ENCODE results near the gene KIF24.
"Not testable (repeated sequence)": the region's sequence is repeated elsewhere in the genome, so short reads cannot be mapped to it uniquely, and the experiment has no call there.

KIF24 gene

DNA sequence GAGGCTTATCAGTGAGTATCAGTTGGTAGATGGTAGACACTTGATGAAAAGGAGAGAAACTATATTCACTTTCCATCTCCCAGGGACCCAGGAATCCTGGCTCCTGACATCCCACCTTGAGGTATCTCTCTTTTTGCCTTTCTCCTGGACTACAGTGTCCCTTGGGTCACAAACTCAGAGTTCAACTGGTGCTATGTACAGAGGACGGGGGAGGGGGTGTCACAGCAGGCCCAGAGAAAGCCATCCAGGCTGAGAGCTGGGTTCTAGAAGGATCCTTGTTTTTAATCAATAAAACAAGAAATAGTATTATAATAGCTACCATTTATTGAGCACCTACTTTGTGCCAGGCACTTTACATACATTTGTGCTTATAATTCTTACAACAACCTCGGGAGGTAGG is 37.3 kb upstream of the KIF24 start:
- no peaks in the 10 kb centered on the region for H3K9me3 ChIP-seq
- TF ChIP-seq, protein P1, sequence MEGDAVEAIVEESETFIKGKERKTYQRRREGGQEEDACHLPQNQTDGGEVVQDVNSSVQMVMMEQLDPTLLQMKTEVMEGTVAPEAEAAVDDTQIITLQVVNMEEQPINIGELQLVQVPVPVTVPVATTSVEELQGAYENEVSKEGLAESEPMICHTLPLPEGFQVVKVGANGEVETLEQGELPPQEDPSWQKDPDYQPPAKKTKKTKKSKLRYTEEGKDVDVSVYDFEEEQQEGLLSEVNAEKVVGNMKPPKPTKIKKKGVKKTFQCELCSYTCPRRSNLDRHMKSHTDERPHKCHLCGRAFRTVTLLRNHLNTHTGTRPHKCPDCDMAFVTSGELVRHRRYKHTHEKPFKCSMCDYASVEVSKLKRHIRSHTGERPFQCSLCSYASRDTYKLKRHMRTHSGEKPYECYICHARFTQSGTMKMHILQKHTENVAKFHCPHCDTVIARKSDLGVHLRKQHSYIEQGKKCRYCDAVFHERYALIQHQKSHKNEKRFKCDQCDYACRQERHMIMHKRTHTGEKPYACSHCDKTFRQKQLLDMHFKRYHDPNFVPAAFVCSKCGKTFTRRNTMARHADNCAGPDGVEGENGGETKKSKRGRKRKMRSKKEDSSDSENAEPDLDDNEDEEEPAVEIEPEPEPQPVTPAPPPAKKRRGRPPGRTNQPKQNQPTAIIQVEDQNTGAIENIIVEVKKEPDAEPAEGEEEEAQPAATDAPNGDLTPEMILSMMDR (IDR thresholded peaks at IDR 0.05) = no peak
- H3K36me3 ChIP-seq = no peaks in the 10 kb centered on the region
- H3K4me3 ChIP-seq (ENCODE audit: low read depth in 1 of 2, low read length in 1 of 2) = no peak overlapping the region
- H3K27ac ChIP-seq = no peak overlapping the region
- H3K27me3 ChIP-seq = peaks cover 18% of the 10 kb centered on the region
- peaks cover 0 to 3% of the 10 kb centered on the region in 2 experiments for H3K4me1 ChIP-seq (ENCODE audit: control insufficient read depth in 1 of 2, insufficient read depth in 1 of 2, low read depth in 1 of 2, low read length in 1 of 2)

DNA sequence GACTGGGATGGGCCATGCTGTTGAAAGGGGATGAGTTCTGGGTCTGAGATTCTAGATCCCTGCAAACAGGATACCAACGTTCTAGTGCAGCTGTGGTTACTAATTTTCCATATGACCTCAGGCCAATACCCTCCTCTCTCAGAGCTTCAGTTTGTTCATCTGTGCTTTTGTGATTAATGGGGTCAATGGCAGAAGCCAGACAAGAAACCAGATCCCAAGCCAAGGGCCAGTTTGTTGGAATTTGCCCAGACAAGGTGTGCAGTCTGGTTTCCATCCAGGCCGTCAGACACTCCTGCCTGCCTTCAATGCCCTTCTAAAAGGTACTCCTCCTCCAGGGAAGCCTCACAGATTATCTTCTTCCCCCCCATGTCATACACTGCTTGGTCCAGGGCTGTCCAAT is 36.2 kb upstream of the KIF24 start:
- TF ChIP-seq, protein P1 (IDR thresholded peaks at IDR 0.05) = no peak
- Histone ChIP-seq H3K4me1 (ENCODE audit: control insufficient read depth in 1 of 2, insufficient read depth in 1 of 2, low read depth in 1 of 2, low read length in 1 of 2) (no peaks in the 10 kb centered on the region), H3K27ac (no peak overlapping the region), H3K4me3 (ENCODE audit: low read depth in 1 of 2, low read length in 1 of 2) (no peak overlapping the region), H3K36me3 (no peaks in the 10 kb centered on the region), H3K9me3 (no peaks in the 10 kb centered on the region), H3K27me3 (peaks cover 11% of the 10 kb centered on the region)

GRCh38 chr9:34363619-34364351 is 34.7 kb upstream of the KIF24 start:
- TF ChIP-seq, protein P1 (IDR thresholded peaks at IDR 0.05) = no peak
- Histone ChIP-seq H3K36me3 (no peaks in the 10 kb centered on the region), H3K27ac (no peak overlapping the region), H3K4me1 (ENCODE audit: control insufficient read depth in 1 of 2, insufficient read depth in 1 of 2, low read depth in 1 of 2, low read length in 1 of 2) (no peaks in the 10 kb centered on the region), H3K27me3 (peaks cover 11% of the 10 kb centered on the region), H3K9me3 (no peaks in the 10 kb centered on the region), H3K4me3 (ENCODE audit: low read depth in 1 of 2, low read length in 1 of 2) (no peak overlapping the region)

DNA sequence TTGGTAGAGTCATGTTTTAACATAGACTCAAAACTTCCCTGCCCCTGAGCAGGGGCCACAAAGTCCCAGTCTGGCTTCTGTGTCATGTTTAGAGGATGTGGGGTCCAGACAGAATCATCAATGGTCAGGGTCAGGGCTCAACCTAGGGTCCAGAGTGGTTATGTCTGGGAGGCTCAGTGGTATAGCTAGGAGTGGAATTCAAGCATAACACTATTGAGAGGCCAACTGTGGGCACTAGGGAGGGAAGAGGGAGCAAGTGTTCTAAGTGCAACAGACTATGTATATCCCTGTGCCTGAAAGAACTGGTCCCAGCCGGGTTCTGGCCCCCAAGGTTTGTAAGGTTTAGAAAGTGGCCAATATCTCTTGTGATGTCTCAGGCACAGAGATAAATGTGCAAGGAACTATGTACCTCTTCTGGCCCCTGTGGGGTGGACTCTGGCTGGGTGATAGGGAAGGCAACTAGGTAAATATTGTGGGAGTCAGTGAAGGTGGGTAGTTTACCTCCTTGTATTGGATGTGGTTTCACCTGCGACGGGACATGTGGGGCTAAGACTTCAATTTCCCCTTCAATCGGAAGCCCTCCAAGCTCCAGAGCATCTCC is 33.6 kb upstream of the KIF24 start:
- H3K27me3 ChIP-seq = peaks cover 11% of the 10 kb centered on the region
- no peak overlapping the region for H3K27ac ChIP-seq
- H3K36me3 ChIP-seq = no peaks in the 10 kb centered on the region
- H3K4me3 ChIP-seq (ENCODE audit: low read depth in 1 of 2, low read length in 1 of 2) = no peak overlapping the region
- TF ChIP-seq, protein P1 (IDR thresholded peaks at IDR 0.05) = no peak
- no peaks in the 10 kb centered on the region for H3K9me3 ChIP-seq
- H3K4me1 ChIP-seq (ENCODE audit: control insufficient read depth in 1 of 2, insufficient read depth in 1 of 2, low read depth in 1 of 2, low read length in 1 of 2) = no peaks in the 10 kb centered on the region

GRCh38 chr9:34352957-34353356 is 23.9 kb upstream of the KIF24 start:
- not testable (repeated sequence) for H3K9me3 ChIP-seq; H3K4me3 ChIP-seq (ENCODE audit: low read depth in 1 of 2, low read length in 1 of 2); H3K27me3 ChIP-seq; H3K4me1 ChIP-seq (ENCODE audit: control insufficient read depth in 1 of 2, insufficient read depth in 1 of 2, low read depth in 1 of 2, low read length in 1 of 2); H3K36me3 ChIP-seq; H3K27ac ChIP-seq

- not testable (repeated sequence) for H3K36me3 ChIP-seq; H3K4me3 ChIP-seq (ENCODE audit: low read depth in 1 of 2, low read length in 1 of 2); H3K9me3 ChIP-seq; H3K27me3 ChIP-seq; H3K27ac ChIP-seq; H3K4me1 ChIP-seq (ENCODE audit: control insufficient read depth in 1 of 2, insufficient read depth in 1 of 2, low read depth in 1 of 2, low read length in 1 of 2)
Observed at GRCh38 chr9:34352122-34352652, 23.1 kb upstream of the KIF24 start.

Data from neutrophil (primary cell).